GM23248 (cell line): ENCODE measurements around the gene MCU. TPM values are rescaled to one million over a fixed set of nuclear protein-coding genes. Genes with fewer than 3 reads are reported as not detected.

Experiments
- DNase-seq: peaks from one replicate; pipeline ENCODE4 v3.0.0-alpha.2; 2015
- H2AFZ ChIP-seq: fragments of 200-600 bp; sonication (generic); 2 replicates; pipeline ENCODE4 v1.6.1; 2016; ENCODE audit warnings: antibody characterized with exemption
- H3F3A ChIP-seq: fragments of 200-600 bp; sonication (generic); 2 replicates; pipeline ENCODE4 v1.6.1; 2016; ENCODE audit warnings: mild to moderate bottlenecking, antibody characterized with exemption, mixed run types; ENCODE audit not compliant: insufficient read depth
- H3K27ac ChIP-seq: fragments of 200-600 bp; sonication (generic); 2 replicates; pipeline ENCODE4 v1.5.1; 2016; ENCODE audit warnings: mild to moderate bottlenecking
- H3K27me3 ChIP-seq: fragments of 200-600 bp; sonication (generic); replicated peaks from 2 replicates; pipeline ENCODE4 v1.6.1; 2016; ENCODE audit warnings: mild to moderate bottlenecking; ENCODE audit not compliant: insufficient read depth
- H3K36me3 ChIP-seq: fragments of 200-600 bp; sonication (generic); 2 replicates; pipeline ENCODE4 v1.6.1; 2016; ENCODE audit warnings: low read depth, mild to moderate bottlenecking
- H3K4me1 ChIP-seq: fragments of 200-600 bp; sonication (generic); 2 replicates; pipeline ENCODE4 v1.6.1; 2016; ENCODE audit warnings: mild to moderate bottlenecking; ENCODE audit not compliant: insufficient read depth
- H3K4me2 ChIP-seq: fragments of 200-600 bp; sonication (generic); one replicate; pipeline ENCODE4 v1.6.1; 2016; ENCODE audit warnings: mild to moderate bottlenecking; ENCODE audit not compliant: unreplicated experiment
- H3K4me3 ChIP-seq: fragments of 200-600 bp; sonication (generic); 2 replicates; pipeline ENCODE4 v1.5.1; 2016; ENCODE audit warnings: mild to moderate bottlenecking
- H3K79me2 ChIP-seq: fragments of 200-600 bp; sonication (generic); 2 replicates; pipeline ENCODE4 v1.6.1; 2016; ENCODE audit warnings: mild to moderate bottlenecking; ENCODE audit not compliant: insufficient read depth
- H3K9ac ChIP-seq: fragments of 200-600 bp; sonication (generic); 2 replicates; pipeline ENCODE4 v1.6.1; 2016; ENCODE audit warnings: mild to moderate bottlenecking
- H3K9me2 ChIP-seq: fragments of 200-600 bp; sonication (generic); 2 replicates; pipeline ENCODE4 v1.6.1; 2016; ENCODE audit warnings: mixed run types, mild to moderate bottlenecking, moderate library complexity; ENCODE audit not compliant: insufficient read depth
- H3K9me3 ChIP-seq: fragments of 200-600 bp; sonication (generic); one replicate; pipeline ENCODE4 v1.6.1; 2017; ENCODE audit warnings: low read depth
- H4K20me1 ChIP-seq: fragments of 200-600 bp; sonication (generic); 2 replicates; pipeline ENCODE4 v1.6.0; 2016; ENCODE audit not compliant: insufficient read depth
- EZH2 ChIP-seq: fragments of 200-600 bp; sonication (generic); IDR thresholded peaks from 2 replicates; pipeline ENCODE4 v1.6.1; 2018; ENCODE audit warnings: antibody characterized with exemption, mild to moderate bottlenecking; ENCODE audit not compliant: insufficient read depth, poor library complexity, severe bottlenecking
- EZH2phosphoT487 ChIP-seq: fragments of 200-600 bp; sonication (generic); IDR thresholded peaks from 2 replicates; pipeline ENCODE4 v1.6.1; 2018; ENCODE audit warnings: antibody characterized with exemption, moderate library complexity, mild to moderate bottlenecking, low read depth; ENCODE audit not compliant: insufficient read depth
- WGBS, 2 experiments: methylation state at CpG; one replicate each; pipeline ENCODE4 v1.1.6; 2015 to 2017; ENCODE audit warnings: low lambda C conversion rate in 2 of 2, low coverage in 1 of 2; ENCODE audit errors: missing lambda C conversion rate in 2 of 2; 5-methylcytosine and 5-hydroxymethylcytosine counted together
- in situ Hi-C: fragments of 300-500 bp; cut with MboI; formaldehyde crosslinking; loops from 2 replicates; pipeline ENCODE4 v1.15.0; 2020
- polyA plus RNA-seq: library from polyadenylated mRNA; unstranded; fragments of >200 nt; fragmentation: Nextera tagmentation; extraction: Ambion mirVana; gene quantifications from 2 replicates; pipeline ENCODE4 v1.2.1, GENCODE V29; 2016
- total RNA-seq: library from RNA; depleted of rRNA; stranded (reverse); fragments of >200 nt; shearing (Covaris generic); gene quantifications from 2 replicates; pipeline ENCODE4 v1.2.3, GENCODE V29; 2014

Gene MCU
- total and polyA plus RNA-seq, 2 experiments from 2014 or later, result 29.5 to 30.9 TPM

GRCh38 chr10:72728462-72728861 lies 36.5 kb downstream of the MCU start:
- Histone ChIP-seq H3K79me2 (peaks cover 57% of the 10 kb centered on the region), H3K4me1 (peaks cover 18% of the 10 kb centered on the region), H3K9me3 (no peaks in the 10 kb centered on the region), H3K9me2 (no peaks in the 10 kb centered on the region), H2AFZ (no peak overlapping the region), H3K9ac (no peak overlapping the region), H4K20me1 (no peaks in the 10 kb centered on the region), H3K4me3 (no peak overlapping the region), H3K27ac (no peak overlapping the region), H3K4me2 (no peak overlapping the region), H3F3A (peaks cover 18% of the 10 kb centered on the region; the same call in 1 of the 2 replicates), H3K27me3 (no peaks in the 10 kb centered on the region), H3K36me3 (no peaks in the 10 kb centered on the region)
- no peak for DNase-seq
- TF ChIP-seq EZH2phosphoT487, result no peak
- no peak for TF ChIP-seq EZH2
- in situ Hi-C loops, result no loop called here
- WGBS, 2 experiments, result 93 to 94% methylated on average over 2 of the region's 2 CpGs

- peaks cover 18% of the 10 kb centered on the region; the same call in 1 of the 2 replicates for H3F3A ChIP-seq
- H3K4me3 ChIP-seq, result no peak overlapping the region
- no peaks in the 10 kb centered on the region for H4K20me1 ChIP-seq
- no peaks in the 10 kb centered on the region for H3K27me3 ChIP-seq
- H3K36me3 ChIP-seq, result no peaks in the 10 kb centered on the region
- in situ Hi-C loops, result no loop called here
- H3K9ac ChIP-seq, result no peak overlapping the region
- peak; percentile 63 for DNase-seq
- H3K9me2 ChIP-seq, result no peaks in the 10 kb centered on the region
- H3K9me3 ChIP-seq, result no peaks in the 10 kb centered on the region
- H2AFZ ChIP-seq, result no peak overlapping the region
- H3K4me1 ChIP-seq, result peaks cover 18% of the 10 kb centered on the region
- H3K79me2 ChIP-seq, result peaks cover 56% of the 10 kb centered on the region
- H3K27ac ChIP-seq, result peak overlapping the region; percentile 52
- H3K4me2 ChIP-seq, result no peak overlapping the region
- no peak for TF ChIP-seq EZH2
- no peak for TF ChIP-seq EZH2phosphoT487
- WGBS, 2 experiments, result 75 to 78% methylated on average over 3 of the region's 3 CpGs
These were observed 37.6 kb downstream of the MCU start for GRCh38 chr10:72729528-72729927.

- no peak overlapping the region for H2AFZ ChIP-seq
- no peaks in the 10 kb centered on the region for H3K36me3 ChIP-seq
- H3K9ac ChIP-seq, result no peak overlapping the region
- no peak overlapping the region for H3K4me3 ChIP-seq
- TF ChIP-seq EZH2phosphoT487 (no peak), EZH2 (no peak)
- H3K27me3 ChIP-seq, result no peaks in the 10 kb centered on the region
- H3K9me3 ChIP-seq, result no peaks in the 10 kb centered on the region
- peaks cover 59% of the 10 kb centered on the region for H3K79me2 ChIP-seq
- peak; percentile 74 for DNase-seq
- WGBS, 2 experiments, result 70 to 71% methylated on average over 5 of the region's 5 CpGs
- in situ Hi-C loops, result no loop called here
- no peaks in the 10 kb centered on the region for H3K9me2 ChIP-seq
- H3F3A ChIP-seq, result peaks cover 18% of the 10 kb centered on the region; the same call in 1 of the 2 replicates
- peaks cover 18% of the 10 kb centered on the region for H3K4me1 ChIP-seq
- peak overlapping the region; percentile 52 for H3K27ac ChIP-seq
- no peak overlapping the region for H3K4me2 ChIP-seq
- H4K20me1 ChIP-seq, result no peaks in the 10 kb centered on the region
These were observed 38.5 kb downstream of the MCU start for GRCh38 chr10:72730479-72730878.

GRCh38 chr10:72731916-72732419 lies 40.0 kb downstream of the MCU start:
- Histone ChIP-seq H3K36me3 (no peaks in the 10 kb centered on the region), H3K4me3 (no peak overlapping the region), H3K79me2 (peaks cover 62% of the 10 kb centered on the region), H3K4me1 (peaks cover 25% of the 10 kb centered on the region), H3K4me2 (no peak overlapping the region), H3K9ac (no peak overlapping the region), H3K9me2 (no peaks in the 10 kb centered on the region), H3F3A (peaks cover 15% of the 10 kb centered on the region; the same call in 1 of the 2 replicates), H3K27me3 (no peaks in the 10 kb centered on the region), H3K9me3 (no peaks in the 10 kb centered on the region), H4K20me1 (no peaks in the 10 kb centered on the region), H3K27ac (no peak overlapping the region), H2AFZ (no peak overlapping the region)
- no peak for DNase-seq
- 72 to 74% methylated on average over 4 of the region's 4 CpGs for WGBS, 2 experiments
- in situ Hi-C loops, result no loop called here
- TF ChIP-seq EZH2phosphoT487 (no peak), EZH2 (no peak)

GRCh38 chr10:72732521-72732920 lies 40.6 kb downstream of the MCU start:
- WGBS, 2 experiments, result 91 to 93% methylated on average over 2 of the region's 2 CpGs
- in situ Hi-C loops, result no loop called here
- H3F3A ChIP-seq, result peaks cover 11% of the 10 kb centered on the region; the same call in 1 of the 2 replicates

More at GRCh38 chr10:72732521-72732920, 40.6 kb downstream of the MCU start:
- Histone ChIP-seq H3K9me3 (no peaks in the 10 kb centered on the region), H3K9me2 (no peaks in the 10 kb centered on the region), H3K4me2 (no peak overlapping the region), H4K20me1 (no peaks in the 10 kb centered on the region), H3K36me3 (no peaks in the 10 kb centered on the region), H2AFZ (no peak overlapping the region), H3K27me3 (no peaks in the 10 kb centered on the region), H3K4me1 (peaks cover 22% of the 10 kb centered on the region), H3K4me3 (no peak overlapping the region), H3K27ac (no peak overlapping the region), H3K9ac (no peak overlapping the region), H3K79me2 (peaks cover 67% of the 10 kb centered on the region)
- DNase-seq, result no peak
- TF ChIP-seq EZH2 (no peak), EZH2phosphoT487 (no peak)
